GM15510 (cell line): ENCODE results near the gene CATSPER3.

ENCODE experiments used
- POLR2A ChIP-seq: IDR thresholded peaks from 3 replicates; pipeline ENCODE4 v1.6.1; 2011; ENCODE audit warnings: borderline replicate concordance; ENCODE audit not compliant: insufficient read length; ENCODE audit errors: extremely low read depth

CATSPER3 gene

DNA sequence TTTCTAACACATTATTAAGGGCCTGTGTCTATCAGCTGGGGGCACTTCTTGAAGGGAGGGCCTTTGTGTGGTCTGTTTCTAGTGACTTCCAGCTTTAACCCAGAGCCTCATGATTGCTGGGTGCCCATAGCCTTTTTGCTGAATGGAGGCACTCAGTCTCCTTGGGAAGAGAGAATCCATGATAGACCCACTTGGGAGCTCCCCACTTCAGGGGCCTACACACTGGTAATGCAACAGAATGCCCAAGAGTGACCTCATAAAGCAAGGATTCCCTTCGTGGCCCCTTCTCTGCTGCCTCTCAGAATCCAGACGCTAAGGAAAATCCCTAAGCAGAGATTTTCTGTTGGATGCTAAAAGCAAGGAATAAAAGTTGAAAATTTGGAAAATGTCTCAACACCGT, at the start of gene CATSPER3:
Gene CATSPER3, plus strand, starts transcription at position 301 of the 400 bp plus-strand sequence. Its CDS starts 85 bp downstream, at position 386.
- TF ChIP-seq POLR2A, result no peak

DNA sequence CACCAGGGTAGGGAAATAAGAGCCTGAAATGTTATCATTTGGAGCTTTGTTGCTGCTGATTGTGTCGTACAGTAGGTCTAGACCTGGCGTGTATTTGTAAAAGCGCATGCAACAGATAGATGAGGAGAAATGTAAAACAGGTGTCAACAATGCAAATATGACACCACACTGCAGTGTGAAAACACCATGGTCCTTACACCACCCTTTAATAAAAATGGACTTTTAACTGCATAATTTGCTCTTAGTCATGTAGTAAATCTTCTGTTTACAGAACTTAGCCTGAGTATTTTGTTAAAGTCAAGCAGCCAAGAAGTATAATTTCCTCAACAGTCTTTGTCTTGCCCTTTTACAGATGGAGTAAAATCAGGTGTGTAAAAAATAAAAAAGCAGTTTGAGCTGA, 48.8 kb upstream of the CATSPER3 start:
- TF ChIP-seq POLR2A, result no peak

DNA sequence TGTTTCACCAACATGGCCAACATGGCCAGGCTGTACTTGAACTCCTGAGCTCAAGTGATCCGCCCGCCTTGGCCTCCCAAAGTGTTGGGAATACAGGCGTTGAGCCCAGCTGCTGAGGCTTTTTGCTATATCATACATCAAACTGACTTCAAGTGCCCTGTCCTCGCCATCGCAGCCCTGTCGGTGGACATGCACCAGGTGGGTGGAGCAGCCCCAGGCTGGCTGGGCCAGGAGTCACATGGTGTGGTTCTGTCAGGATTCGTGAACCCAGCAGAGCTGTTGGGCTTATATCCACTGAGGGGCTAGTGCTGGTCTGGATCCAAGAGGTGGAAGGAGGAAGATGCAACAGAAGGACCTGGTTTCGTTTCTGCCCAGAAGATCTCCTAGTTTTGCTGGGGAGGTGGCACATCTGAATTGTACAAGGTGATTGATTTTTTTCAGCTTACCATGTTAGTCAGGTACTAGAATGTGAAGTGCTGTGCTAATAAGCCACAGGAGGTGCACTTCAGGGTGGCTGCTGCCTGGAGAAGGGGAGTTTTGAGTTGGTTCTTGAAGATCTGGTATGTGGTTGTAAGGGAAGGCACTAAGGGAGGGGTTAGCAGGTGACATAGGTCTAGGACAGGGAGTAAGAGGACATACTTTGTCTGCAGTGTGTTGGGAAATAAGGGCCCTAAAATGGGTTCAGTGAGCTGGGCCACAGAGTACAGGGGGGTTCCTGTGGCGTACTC, 46.7 kb upstream of the CATSPER3 start:
- no peak for TF ChIP-seq POLR2A

DNA sequence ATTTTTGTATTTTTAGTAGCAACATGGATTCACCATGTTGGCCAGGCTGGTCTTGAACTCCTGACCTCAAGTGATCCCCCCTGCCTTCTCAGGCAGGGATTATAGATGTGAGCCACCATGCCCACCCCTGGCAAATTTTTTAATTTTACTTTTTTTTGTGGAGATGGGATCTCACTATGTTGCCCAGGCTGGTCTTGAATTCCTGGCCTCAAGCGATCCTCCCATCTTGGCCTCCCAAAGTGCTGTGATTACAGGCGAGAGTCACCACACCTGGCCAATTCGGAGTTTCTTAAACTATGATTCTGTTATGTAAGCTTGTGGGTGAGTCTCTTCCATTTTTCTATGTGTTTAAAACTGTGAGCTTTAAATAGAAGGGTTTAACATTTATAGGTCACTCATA, 35.2 kb upstream of the CATSPER3 start:
- no peak for TF ChIP-seq POLR2A

DNA sequence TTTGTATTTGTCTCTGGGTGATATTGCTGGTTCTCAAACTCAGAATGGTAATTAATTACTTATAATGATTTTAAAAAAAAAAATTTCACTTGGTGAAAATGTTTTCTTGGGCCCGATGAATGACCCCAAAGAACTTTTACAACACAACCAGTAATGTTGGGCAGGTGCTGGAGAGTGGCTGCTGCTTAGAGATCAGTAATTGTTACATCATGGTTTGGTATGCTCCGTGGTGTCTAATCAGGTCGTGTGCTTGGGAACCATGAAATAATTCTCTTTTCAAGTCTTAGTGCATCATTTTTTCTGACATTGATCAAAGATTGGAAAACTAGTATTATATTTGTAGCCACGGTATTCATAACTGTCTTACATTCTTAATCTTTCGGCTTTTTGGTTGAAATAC, 33.5 kb upstream of the CATSPER3 start:
- no peak for TF ChIP-seq POLR2A

DNA sequence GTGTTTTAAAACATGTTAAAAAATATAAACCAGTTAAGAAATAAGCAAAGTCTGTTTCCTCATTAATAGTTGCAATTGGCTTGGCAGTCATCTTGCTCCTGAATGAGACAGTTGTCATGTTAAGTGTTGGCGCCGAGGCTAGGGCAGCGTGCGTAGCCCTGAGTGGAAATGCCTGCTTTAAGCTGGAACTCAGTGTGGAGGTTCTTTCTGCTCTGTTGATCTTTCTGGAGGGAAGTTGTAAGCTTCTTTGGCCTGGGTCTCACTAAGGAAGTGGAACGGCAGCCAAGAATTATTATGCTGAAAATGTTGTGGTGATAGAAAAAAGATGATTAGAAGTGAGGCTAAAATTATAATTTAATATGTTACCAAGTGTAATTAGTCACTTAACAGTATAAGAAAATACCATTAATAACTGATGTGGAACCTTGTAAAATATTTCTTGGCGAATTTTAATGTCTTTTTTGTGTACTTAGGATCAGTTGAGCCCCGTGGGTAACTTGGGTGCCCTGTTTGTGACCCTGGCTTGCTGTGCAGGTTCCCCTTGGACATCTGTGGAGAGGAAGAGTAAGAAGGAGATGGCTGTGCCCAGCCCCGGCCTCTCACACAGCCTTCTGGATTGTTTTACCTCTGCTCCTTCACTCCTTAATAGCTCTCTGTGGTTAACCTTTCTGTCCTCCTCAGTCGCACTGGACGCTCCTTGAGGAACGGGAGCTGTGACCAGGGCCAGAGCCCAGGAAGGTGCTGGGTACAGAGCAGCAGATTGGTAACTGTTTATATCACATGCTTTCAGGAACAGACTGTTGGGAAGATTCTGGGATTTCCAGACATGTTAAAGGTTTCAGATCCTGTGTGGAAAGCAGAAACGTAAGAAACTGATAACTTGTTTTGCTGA, 31.8 kb upstream of the CATSPER3 start:
- no peak for TF ChIP-seq POLR2A

DNA sequence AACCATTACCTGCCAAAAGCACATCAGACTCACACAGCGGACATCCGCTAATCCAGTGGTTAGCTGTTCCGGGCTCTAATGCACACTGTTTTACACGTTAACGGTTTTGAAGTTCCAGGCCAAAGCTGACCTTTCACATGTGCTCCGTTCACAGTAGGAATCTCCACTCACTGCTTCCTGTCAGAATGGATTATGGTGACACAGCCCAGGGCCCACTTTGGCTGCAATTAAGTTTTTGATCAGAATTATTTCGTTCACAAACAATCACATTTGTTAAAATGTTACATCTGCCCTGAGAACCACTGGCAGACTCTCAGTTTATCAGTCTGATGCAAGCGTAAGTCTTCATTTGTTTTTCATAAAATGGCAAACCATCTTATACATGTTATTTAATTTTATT, 30.2 kb upstream of the CATSPER3 start:
- TF ChIP-seq POLR2A, result no peak

DNA sequence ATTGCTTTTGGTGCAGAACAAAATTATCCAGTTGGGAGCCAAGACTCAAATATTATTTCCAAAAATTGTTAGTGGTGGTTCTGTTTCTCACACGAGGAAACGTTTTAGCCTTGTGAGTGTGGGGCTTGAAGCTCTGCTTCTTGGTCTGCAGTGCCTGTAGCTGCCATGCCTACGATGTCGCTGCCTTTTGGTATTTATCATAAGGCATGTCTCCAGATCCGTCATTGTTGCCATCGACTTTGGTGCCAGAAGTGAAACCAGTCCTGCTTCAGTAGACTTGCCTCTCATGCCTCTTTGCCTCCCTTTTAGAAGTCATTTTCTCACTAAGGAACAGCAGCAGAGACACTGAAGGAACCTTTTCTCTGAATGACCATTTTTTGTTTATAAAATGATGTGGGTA, 29.7 kb upstream of the CATSPER3 start:
- TF ChIP-seq POLR2A, result no peak

DNA sequence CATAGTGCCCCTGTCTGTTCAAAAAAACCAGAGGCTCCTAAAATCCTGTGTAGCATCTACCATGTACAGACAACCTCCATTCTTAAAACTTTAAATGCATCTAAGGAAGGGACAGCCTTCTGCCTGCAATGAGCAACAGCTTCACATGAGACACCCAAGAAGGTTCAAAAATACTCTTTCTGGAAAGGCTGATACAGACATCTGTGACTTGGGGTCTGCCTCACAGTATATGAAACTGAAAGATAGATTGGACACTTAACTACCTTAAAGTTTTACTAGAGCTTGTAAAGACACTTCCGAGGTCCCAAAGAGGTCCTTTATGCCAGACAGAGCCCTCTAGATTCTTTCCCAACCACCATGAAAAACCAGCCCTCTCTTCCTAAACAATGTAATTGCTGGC, 28.2 kb upstream of the CATSPER3 start:
- TF ChIP-seq POLR2A, result no peak

DNA sequence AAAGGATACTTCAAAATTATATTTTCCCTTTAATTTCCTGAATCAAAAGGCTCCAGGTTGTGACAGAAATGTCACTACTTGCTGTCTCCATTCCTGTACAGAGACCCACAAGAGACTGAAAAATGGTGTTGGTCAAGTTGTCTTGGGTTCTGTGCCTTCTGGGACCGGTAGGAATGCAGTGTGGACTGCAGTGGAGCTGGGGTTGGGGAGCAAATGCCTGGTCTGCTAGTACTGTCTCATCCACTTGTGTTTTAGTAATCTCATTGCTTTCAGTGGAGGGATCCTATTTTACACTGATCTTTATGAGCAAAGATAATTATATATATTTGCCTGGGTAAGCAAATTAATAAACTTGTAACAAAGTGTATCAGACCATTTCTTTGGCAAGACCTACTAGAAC, 24.2 kb upstream of the CATSPER3 start:
- TF ChIP-seq POLR2A, result no peak

DNA sequence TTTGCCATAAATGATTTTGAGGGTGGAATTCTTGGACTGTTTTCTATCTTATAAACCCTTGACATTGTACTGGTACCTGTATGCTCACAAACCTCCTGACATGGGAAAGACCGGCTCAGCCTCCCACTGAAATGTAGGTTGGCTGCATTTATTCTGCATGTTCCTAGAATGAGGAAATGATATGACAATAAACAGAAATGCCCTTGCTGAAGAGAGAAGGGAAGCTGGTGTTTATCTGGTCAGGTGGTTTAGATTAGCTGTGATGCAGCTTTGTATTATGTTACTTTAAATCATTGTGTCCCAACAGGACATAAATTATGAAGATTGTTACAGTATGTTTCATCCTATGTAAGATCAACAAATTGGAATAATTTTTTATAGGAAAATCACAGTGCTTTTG, 23.1 kb upstream of the CATSPER3 start:
- TF ChIP-seq POLR2A, result no peak

DNA sequence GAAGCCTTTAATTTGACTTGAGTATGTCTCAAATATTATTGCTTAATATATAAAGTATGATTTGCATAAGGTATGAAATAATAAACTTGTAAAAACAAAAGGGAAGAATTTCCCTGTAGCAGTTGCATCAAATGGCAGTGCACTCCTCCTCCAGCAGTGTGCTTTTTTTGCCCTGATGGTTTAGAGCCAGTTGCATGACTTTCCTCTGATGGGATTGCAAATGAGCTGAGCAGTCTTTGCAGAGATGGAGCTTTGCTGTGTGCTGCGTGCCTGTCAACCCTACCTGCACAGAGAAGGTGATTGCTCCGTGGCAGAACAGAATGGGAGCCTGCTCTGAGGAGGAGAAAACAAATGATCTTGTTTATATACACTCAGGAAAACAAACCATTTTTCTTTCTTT, 22.7 kb upstream of the CATSPER3 start:
- TF ChIP-seq POLR2A, result no peak

DNA sequence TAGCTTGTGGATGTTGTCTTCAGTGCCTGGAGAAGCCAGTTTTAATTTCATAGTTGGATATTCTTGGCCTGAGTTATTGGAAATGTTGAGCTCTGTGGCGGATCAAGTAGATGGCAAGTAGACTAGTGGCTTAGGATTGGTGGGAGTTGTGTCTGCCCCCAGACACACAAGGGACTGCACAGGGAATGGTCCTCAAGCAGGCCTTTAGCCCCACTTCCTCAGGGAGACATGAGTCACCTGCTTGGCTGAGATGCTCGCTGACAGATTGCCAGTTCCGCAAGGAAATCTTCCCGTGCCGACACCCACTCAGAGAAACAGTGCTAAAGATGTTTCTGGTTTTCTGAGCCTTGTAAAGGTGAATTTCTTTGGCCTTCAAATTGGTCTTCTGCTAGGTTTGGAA, 18.8 kb upstream of the CATSPER3 start:
- no peak for TF ChIP-seq POLR2A

DNA sequence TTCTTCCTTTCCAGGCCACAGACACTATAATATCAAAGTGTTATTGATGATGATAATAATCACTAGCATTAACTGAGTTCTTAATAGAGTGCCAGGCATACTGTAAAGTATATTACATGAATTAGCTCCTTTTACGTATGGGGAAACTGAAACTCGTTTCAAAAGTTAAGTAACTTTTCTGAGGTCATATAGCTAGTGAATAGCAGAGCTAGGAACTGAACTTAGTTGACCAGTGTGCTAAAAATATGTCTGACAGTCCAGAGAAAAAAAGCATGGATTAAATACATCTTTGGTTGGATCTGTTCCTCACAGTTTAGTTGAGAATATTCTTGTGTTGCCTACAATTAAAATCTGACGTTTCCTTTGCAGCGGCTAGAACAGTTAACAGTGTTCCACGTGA, 18.4 kb upstream of the CATSPER3 start:
- TF ChIP-seq POLR2A, result no peak

DNA sequence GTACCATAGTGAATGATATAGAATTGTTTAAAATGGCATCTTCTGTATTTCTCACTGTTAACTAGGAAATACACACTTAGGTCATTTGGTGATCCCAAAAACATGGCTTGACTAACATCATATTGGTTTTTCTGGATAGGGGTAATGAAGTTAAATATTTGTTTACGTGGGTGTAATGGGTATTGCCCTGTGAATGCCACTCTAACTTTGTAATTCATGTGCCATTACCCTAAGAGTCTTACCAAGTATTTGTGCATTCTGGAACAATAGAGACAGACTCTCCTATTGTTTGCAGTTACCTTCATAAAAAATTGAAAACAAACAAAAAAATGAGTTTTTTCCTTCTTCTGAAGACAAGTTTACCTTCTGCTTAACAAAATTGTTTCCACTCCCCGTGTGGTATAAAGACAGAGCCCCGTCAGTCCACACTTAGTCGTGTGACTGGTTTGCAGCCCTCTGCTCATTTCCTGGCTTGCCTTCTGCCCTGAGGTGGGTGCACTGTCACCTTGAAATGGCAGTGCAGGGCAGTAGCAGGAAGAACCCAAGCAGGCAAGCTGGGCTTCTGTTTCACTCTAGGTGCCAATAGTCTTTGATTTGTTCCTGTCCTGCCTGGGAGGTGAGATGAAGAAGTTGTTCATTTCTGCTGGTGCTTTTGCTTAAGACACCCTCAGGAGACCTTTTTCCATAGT, 9.6 kb upstream of the CATSPER3 start:
- no peak for TF ChIP-seq POLR2A
